GM19397 (cell line): ENCODE data around the gene TRA2B.
"Not testable (repeated sequence)": the region's sequence is repeated elsewhere in the genome, so short reads cannot be mapped to it uniquely, and the experiment has no call there.

ENCODE experiments used
- ATAC-seq: cut with Tn5 transposase; IDR thresholded peaks from one replicate; pipeline ENCODE4 v1.9.1; 2021; ENCODE audit warnings: mild to moderate bottlenecking, moderate library complexity; ENCODE audit not compliant: unreplicated experiment

TRA2B gene

DNA sequence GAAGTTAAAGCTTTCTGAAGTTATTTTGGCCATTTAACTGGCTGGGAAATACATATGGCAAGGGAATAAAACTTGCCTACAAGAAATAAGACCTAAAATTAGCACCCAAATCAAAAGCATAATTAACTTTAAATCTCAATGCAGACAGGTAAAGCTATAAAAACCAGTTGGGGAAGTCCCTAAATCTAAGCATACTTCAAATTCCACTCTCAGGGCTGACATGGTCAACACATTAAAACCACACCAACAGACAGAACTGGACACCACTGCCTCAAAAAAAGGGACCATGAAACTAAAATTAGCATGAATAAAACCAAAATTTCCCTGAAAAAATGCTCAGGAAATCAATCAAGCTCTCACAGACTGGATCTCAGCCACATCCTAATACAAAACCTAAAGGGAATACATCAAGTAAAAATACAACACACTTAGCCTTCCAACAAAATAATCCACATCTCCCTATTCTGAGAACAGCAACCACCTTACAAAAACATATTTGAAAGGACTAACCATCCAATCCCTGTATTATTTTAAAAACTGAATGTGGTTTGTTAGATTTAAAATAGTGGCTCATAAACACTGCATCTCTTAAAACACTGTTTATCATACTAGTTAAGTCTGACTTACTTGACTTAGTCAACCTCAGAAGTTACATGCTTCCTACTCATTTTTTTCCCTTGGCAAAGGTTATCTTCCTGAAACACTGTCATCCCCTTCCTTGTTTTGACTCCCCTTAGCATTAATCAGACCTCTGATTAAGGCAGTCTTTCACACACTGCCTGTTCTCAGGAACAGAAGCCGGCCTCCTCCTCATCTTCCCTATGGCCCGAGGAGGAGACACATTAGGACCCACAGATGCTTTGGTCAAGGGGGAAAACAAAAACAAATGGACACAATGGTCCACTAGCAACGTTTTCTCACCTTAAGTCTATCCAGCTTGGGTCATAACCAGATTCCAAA lies 8.3 kb downstream of the TRA2B start:
- ATAC-seq: no peak

DNA sequence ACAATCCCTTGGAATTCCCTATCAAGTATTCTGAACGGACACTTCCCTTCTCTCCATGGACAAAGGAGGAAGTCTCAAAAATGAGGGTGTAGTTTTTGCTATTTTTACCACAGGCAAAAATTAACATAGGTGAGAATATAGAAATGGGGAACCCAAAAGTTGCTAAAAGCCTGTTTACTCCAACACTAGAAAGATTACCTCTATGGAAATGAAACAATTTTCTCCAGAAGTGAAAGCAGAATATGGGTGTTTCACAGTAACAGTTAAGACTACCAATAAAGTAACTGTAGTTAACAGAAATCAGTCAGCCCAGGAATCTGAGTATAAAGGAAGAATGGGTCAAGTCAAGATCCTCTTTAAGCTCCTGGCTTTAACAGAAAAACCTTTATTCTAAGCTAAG lies 9.3 kb downstream of the TRA2B start:
- no peak for ATAC-seq

DNA sequence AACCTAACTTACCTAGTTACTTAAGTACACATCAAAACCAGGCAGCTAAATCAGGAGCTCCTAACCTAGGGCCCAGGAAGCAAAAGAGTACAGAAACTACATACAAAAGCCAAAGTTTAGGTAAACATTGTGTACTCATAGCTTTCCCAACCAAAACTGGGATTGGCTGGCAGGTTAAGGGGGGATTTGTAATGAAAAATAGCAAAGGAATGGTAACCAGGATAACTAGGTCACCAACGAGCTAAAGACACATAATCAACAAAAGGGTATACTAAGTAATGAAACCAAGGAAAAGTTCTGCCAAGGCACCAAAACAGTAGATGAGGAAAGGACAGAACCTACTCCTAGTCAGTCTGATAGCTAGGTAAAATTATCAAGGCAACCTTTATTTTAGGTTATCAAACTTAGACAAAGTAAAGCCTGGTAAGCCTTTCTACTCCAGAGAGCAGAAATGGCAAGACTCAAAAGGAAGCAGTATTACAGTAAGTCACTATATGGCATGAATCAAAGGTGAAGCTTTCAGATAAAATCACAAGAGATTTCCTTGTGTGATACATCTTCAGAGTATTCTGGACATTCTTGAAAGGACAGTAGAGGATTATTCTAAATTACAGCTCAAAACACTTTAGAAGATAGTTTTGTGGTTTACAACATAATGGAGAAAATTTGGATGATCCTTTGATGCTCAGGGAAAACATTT lies 10.2 kb downstream of the TRA2B start:
- ATAC-seq: no peak

DNA sequence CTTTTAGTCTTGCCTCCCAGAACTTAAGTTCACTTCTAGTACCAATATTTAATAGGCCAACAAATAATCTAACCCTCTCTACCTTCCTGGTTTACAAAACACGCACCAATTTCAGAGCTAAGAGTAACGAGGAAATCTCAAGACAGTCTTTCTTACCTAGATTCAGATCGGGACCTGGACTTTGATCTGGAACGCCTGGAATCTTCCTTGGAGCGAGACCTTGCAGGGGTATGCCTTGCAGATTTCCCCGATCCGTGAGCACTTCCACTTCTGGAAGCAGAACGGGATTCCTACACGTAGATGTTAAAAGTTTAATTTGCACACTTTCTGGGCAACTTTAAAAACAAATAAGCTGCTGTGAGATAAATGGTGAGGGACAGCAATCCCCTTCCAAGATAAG lies 11.4 kb downstream of the TRA2B start:
- ATAC-seq: no peak

DNA sequence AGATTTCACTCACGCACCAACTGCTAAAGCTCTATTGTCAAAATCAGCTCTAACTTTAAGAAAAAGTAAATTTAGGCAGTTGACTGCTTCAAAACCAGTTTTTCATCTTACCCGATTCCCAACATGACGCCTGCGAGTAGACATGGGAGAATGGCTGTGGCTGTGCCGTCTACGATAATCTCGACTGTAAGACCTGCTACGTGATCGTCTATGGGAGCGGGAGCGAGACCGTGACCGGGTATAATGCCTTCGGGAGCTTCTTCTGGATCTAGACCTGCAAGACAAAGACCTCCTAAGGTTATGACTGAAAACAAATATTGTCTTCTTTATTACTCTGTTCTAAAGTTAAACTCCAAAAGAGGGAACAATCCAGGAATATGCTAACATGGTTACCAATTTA lies 12.5 kb downstream of the TRA2B start:
- no peak for ATAC-seq

DNA sequence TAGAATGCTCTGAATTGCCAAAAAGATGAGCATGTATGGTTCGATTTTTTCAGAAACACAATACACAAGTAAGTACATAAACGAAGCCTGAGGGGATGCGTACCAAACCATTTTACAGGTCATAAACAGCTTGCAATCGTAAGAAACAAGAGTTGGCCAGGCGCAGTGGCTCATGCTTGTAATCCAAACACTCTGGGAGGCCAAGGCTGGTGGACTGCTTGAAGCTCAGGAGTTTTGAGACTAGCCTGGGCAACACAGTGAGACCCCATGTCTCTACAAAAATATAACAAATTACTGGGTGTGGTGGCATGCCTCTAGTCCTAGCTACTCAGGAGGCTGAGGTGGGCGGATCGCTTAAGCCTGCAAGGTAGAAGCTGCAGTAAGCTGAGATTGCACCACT lies 13.4 kb downstream of the TRA2B start:
- ATAC-seq: no peak

DNA sequence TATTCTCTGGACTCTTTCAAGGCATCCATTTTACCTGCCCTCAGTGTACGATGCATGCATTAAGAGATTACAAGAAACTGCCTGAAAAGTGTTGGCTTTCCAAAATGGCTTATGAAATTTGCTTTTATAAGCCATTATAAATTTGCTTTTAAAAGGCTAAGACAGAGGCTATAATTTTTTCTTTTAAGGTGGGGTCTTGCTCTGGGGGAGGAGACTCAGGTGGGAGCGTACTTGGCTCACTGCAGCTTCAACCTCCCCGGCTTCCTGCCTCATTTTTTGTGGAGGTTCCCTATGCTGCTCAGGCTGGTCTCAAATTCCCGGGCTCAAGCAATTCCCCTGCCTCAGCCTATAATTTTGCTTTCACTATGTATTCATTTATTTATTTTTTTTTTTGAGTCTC lies 17.6 kb downstream of the TRA2B start:
- no peak for ATAC-seq

DNA sequence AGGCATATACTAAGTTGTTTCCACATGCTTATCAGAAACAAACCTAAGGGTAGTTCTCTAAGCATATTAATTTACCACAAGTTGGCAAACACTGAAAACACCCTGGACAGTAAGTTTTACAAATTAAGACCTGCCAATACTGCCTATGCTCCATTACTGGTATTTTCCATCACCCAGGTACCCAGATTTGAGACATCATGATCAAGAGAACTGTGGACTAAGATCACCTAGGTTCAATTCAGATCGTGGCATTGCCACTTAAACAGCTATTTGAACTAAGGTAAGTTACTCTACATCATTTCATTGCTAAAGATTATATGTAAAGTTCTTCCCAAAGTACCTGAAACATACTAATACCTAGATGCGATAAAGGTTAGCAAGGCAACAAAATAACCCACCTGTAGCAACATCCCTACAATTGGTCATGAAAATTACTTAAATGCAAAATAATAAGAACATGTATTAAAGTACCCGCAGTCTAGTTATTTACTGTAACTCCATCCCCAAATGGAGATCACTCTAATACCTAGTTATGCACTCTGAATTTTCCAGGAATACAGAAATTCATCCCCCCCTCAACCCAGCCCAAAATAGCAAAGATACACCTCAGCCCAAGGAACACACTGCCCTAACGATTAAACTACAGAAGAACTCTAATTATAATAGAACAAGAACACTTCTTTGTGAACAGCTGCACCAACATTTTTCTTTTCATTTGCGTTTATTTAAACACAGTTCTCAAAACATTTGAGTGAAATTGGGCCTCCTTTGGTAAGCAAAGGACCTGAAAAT lies 21.6 kb downstream of the TRA2B start:
- ATAC-seq: no peak

DNA sequence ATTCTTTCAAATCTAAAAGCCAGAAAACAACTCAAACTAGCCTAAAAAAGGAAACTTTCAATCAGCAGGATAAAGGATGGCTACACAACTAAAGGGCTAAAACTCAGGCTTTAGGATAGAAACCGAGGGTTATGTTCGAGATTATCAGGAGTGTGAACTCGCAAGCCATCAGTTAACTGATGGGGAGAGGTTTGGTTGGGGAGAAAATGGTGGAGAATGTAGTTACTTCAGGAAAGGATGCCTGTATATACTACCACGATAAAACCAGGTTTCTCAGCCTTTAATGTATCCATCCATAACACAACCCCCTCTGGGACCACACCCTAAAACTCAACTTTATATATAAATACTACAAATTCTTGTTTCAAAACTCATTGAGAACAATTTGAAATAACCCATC lies 22.2 kb downstream of the TRA2B start:
- no peak for ATAC-seq

DNA sequence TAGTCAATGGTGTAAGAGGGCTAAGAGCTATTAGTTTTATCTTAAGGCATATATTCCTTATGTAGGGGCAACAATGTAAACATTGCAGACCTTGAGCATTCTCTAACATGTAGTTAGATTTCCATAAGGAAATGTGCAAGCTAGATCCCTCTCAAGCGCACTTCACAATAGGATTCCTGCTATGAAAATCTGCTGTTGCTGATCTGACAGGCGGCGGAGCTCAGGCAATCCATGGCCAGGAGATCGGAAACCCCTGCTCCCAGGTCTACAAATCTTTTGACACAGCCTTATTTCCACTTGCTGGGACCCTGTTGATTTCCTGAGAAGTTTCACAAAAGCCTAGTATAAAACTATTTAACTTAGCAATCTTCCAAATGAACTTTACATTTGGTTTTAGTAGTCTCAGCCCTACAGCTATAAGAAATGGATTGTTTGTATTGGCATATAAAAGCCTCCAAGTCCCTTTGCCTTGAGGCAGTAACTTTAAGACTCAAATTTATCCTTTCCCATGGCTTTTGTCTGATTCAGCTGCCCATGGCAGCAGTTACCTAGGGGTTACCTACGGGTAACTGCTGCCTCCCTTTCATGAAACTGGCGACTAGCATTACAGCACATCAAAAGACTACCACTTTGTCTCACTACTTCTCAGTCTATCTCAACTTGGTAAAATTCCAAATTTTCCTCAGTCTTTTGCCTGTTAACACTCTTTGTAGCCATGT lies 22.7 kb downstream of the TRA2B start:
- ATAC-seq: no peak

DNA sequence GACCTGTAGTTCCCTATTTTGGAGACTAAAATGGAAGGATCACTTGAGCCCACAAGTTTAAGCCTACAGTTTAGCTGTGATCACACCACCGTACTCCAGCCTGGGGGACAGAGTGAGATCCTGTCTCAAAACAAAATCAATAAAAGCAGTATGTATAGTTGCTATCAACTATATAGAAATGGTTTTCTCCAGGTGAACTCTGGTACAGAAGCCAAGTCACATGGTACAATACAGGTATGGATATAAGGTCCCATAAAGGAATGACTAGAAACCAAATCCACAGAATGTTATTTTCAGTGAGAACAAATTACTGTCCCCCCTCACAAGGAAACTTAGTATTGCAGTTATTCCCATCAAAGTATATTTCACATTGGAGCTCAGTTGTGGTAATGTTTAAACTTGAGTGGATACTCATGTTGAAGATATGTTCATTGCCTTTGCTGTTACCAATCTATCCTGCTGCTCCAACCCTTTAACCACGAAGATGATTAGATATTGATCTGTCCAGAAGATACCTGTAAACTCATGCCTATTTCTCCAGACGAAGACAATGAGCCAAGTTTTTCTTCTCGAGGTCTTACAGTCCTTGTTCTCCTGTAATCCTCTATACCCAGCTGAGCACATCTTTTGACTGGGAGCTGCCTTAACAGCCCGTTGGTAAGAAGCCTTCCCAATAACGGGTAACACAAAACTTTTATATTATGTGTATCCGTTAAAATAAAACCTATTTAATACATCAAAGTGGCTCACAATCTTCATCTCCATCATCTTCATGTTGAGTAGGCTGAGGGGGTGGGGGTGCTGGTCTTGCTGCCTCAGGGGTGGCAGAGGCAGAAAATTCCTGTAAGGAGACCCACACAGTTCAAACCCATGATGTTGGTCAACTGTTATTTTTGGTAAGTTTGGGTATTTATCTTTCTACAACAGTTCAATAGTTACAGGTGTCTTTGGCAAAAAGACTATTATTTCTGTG lies 24.6 kb downstream of the TRA2B start:
- ATAC-seq: no peak

DNA sequence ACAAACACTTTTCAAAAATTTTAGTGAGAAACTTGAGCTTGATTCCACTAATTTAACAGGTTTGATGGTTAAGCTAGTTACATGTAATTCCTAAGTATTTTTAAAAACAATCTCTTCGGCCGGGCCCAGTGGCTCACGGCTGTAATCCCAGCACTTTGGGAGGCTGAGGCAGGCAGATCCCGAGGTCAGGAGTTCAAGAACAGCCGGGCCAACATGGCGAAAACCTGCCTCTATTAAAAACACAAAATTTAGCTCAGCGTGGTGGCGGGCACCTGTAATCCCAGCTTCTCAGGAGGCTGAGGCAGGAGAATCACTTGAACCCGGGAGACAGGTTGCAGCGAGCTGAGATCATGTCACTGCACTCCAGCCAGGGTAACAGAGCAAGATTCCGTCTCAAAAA lies 25.3 kb downstream of the TRA2B start:
- no peak for ATAC-seq

DNA sequence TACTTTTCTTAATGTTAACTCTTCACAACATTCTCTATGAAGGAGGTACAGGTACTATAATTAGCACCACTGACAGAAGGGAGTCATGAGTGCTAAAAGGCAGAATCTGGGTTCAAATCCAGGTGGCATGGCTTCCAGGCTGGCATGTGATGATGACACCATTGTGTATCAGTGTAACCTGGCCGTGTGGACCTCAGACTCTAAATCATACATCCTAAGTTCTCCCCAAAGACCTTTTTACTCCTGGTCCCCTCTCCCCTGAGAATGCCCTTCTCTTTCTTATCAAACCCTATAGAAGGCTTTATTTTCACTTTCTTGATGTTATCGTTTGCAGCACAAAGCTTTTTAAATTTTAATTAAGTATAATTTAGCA lies 26.8 kb downstream of the TRA2B start:
- ATAC-seq: not testable (repeated sequence)

DNA sequence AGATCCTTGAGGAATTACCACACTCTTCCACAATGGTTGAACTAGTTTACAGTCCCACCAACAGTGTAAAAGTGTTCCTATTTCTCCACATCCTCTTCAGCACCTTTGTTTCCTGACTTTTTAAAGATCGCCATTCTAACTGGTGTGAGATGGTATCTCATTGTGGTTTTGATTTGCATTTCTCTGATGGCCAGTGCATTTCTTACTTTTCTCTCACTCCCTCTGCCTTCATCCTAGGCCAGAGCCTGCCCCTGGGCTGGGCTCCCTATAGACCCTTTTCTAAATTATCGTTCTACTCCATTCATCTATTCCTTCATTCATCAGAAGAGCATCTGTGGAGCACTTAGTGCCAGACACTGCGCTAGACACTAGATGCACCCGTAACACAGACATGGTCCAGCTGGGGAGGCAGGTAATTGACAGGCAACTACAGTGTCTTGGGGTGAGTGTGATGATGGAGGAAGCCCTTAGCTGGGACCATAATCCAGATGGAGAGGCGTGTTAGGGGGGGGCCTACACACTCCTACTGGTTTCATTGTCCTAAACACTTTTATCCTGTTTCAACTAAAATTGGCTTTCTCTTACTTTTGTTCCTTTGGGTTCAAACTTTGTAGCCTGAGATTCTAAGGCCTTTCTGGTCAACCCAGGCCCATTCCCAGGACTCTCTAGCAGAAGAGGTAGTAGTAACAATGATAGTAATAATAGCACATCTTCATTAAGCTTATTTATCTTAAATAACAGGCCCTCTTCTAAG lies 27.3 kb downstream of the TRA2B start:
- not testable (repeated sequence) for ATAC-seq

DNA sequence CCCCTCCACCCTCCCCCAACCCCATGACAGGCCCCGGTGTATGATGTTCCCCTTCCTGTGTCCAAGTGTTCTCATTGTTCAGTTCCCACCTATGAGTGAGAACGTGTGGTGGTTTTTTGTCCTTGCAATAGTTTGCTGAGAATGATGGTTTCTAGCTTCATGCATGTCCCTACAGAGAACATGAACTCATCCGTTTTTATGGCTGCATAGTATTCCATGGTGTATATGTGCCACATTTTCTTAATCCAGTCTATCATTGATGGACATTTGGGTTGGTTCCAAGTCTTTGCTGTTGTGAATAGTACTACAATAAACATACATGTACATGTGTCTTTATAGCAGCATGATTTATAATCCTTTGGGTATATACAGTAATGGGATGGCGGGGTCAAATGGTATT lies 27.9 kb downstream of the TRA2B start:
- ATAC-seq: not testable (repeated sequence)

DNA sequence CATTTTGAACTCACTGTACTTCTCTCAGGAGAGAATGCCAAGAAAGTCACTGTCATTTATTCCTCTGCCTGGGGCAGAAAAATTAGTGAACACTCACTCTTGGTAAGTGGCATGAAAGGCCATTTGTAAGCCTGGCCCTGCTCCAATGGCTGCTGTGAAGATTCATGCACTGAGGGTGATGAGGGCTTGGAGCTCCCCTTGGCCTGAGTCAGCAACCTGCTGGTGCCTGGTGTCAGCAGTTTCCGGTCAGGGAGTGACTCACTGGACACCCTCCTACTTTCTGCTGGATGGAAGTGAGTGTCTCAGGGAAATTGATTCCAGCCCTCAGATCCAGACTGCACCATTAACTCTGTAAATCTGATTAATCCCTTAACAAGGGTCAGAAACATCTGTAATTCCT lies 37.6 kb downstream of the TRA2B start:
- no peak for ATAC-seq

DNA sequence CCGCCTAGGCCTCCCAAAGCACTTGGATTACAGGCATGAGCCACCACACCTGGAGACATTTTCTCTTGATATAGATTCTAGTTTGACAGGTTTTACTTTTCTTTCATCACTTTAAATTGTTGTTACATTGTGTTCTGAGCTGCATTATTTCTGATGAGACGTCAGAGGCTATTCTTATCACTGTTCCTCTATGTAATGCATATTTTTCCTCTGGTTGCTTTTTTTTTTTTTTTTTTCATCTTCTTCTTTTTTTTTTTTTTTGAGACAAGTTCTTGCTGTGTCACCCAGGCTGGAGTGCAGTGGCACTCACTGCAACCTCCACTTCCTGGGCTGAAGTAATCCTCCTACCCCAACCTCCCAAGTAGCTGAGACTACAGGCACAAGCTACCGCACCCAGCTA lies 41.2 kb downstream of the TRA2B start:
- ATAC-seq: no peak

DNA sequence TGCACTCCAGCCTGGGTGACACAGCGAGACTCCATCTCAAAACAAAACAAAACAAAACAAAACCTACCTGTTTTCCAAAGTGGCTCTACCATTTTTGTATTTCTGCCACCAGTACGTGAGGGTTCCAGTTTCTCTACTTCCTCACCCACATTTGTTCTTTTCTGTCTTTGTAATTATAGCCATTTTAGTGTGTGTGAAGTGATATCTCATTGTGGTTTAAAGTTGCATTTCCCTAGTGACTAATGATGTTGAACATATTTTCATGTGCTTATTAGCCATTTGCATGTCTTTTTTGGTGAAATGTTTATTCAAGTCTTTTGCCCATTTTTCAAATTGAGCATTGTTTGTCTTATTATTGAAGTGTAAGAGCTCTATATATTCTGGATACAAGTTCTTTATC lies 50.7 kb downstream of the TRA2B start:
- no peak for ATAC-seq

DNA sequence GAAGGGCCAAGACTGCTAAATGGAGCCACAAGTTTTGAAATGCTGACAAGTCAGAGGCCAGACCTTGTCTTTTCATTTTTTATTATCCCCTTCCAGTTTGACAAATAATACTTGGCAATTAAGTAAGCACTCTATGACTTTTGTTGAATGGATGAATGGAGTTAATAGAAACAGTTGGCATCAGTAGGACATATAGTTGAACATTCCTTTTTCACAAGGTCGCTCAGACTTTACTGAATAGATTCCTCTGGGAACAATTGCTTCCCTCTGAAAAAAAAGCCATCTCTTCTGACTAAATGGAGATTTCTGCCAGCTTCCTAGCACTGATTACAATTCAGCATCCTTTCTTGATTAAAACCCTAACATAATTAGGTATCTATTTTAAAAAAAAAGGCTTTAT lies 53.2 kb downstream of the TRA2B start:
- no peak for ATAC-seq
